ENCODE data around the gene LAMC2. TPM values are rescaled to one million over a fixed set of nuclear protein-coding genes. Genes with fewer than 3 reads are reported as not detected.

LAMC2 gene
- total and polyA plus RNA-seq, 2 experiments from 2014 or later, result 1.9 to 2.7 TPM

DNA sequence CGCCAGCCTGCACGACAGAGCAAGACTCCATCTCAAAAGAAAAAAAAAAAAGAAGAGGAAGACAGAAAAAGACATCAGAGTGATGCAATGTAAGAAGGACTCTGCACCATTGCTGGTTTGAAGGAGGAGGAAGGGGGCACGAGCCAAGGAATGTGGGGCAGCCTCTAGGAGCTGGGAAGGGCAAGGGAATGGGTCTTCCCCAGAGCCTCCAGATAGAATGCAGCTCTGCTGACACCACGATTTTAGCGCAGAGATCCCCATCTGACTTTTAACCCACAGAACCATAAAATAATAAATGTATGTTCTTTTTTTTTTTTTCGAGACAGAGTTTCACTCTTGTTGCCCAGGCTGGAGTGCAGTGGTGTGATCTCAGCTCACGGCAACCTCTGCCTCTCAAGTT is 33.9 kb upstream of the LAMC2 start:
- Histone ChIP-seq H3K4me2 (ENCODE audit: unreplicated experiment) (no peak overlapping the region), H3K9me3 (ENCODE audit: low read depth) (no peaks in the 10 kb centered on the region), H2AFZ (no peak overlapping the region), H4K20me1 (ENCODE audit: insufficient read depth) (no peaks in the 10 kb centered on the region), H3K9ac (no peak overlapping the region), H3K79me2 (ENCODE audit: insufficient read depth) (no peaks in the 10 kb centered on the region), H3K4me1 (ENCODE audit: insufficient read depth) (peaks cover 17% of the 10 kb centered on the region), H3K36me3 (ENCODE audit: low read depth) (no peaks in the 10 kb centered on the region), H3K4me3 (no peak overlapping the region), H3K9me2 (ENCODE audit: insufficient read depth) (no peaks in the 10 kb centered on the region), H3K27ac (no peak overlapping the region), H3K27me3 (replicated peaks; ENCODE audit: insufficient read depth) (no peaks in the 10 kb centered on the region), H3F3A (ENCODE audit: insufficient read depth) (peaks cover 41% of the 10 kb centered on the region)
- WGBS, 2 experiments (ENCODE audit: low coverage in 1 of 2, low lambda C conversion rate in 2 of 2, missing lambda C conversion rate in 2 of 2), result 93 to 96% methylated on average over 7 of the region's 7 CpGs
- in situ Hi-C loops (cut with MboI), result no loop called here
- DNase-seq, result no peak
- TF ChIP-seq EZH2 (IDR thresholded peaks at IDR 0.05; ENCODE audit: insufficient read depth, poor library complexity, severe bottlenecking) (no peak), EZH2phosphoT487 (IDR thresholded peaks at IDR 0.05; ENCODE audit: insufficient read depth, low read depth) (no peak)

DNA sequence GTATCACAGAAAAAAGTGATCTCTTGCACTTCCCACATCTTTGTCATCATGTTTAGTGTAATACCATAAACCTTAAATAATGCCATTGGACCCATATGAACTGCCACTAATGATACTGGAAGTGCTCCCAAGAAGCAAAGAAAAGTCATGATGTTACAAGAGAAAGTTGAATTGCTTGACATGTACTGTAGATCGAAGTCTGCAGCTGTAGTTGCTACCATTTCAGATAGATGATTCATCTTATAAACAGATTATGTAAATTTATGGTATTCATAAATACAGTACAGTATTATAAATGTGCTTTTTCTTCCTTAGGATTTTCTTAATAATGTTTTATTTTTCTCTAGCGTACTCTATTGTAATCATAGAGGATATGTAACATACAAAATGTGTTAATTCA is 30.1 kb upstream of the LAMC2 start:
- Histone ChIP-seq H3K27me3 (replicated peaks; ENCODE audit: insufficient read depth) (no peaks in the 10 kb centered on the region), H3K4me1 (ENCODE audit: insufficient read depth) (peaks cover 5% of the 10 kb centered on the region; the same call in 1 of the 2 replicates), H3K9me2 (ENCODE audit: insufficient read depth) (no peaks in the 10 kb centered on the region), H4K20me1 (ENCODE audit: insufficient read depth) (no peaks in the 10 kb centered on the region), H3K36me3 (ENCODE audit: low read depth) (no peaks in the 10 kb centered on the region), H3F3A (ENCODE audit: insufficient read depth) (peaks cover 15% of the 10 kb centered on the region; the same call in 1 of the 2 replicates), H3K4me2 (ENCODE audit: unreplicated experiment) (no peak overlapping the region), H3K4me3 (no peak overlapping the region), H3K79me2 (ENCODE audit: insufficient read depth) (no peaks in the 10 kb centered on the region), H3K27ac (no peak overlapping the region), H3K9ac (no peak overlapping the region), H2AFZ (no peak overlapping the region), H3K9me3 (ENCODE audit: low read depth) (no peaks in the 10 kb centered on the region)
- WGBS, 2 experiments (ENCODE audit: low coverage in 1 of 2, low lambda C conversion rate in 2 of 2, missing lambda C conversion rate in 2 of 2), result 49 to 54% methylated on average over 2 of the region's 2 CpGs
- TF ChIP-seq EZH2 (IDR thresholded peaks at IDR 0.05; ENCODE audit: insufficient read depth, poor library complexity, severe bottlenecking) (no peak), EZH2phosphoT487 (IDR thresholded peaks at IDR 0.05; ENCODE audit: insufficient read depth, low read depth) (no peak)
- DNase-seq, result no peak
- in situ Hi-C loops (cut with MboI), result no loop called here

DNA sequence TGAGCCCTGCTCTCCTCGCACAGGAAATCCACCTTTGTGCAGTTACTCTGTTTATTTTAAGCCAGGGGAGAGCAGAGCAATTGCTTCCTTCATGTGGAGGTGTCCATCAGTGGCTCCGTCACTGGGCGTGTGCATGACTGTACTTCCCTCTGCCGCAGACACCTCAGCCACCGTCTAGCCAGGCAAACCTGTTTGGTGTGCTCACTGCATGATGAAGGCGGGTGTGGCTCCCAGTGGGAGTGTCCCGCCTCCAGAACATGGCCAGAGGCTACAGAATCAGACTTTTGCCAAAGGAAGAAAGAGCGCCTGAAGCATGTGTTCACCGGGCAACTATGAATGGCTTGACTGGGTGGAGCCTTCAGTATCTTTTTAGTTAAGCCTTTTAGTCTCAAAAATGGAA is 26.1 kb upstream of the LAMC2 start:
- WGBS, 2 experiments (ENCODE audit: low coverage in 1 of 2, low lambda C conversion rate in 2 of 2, missing lambda C conversion rate in 2 of 2), result 87 to 88% methylated on average over 9 of the region's 9 CpGs

DNA sequence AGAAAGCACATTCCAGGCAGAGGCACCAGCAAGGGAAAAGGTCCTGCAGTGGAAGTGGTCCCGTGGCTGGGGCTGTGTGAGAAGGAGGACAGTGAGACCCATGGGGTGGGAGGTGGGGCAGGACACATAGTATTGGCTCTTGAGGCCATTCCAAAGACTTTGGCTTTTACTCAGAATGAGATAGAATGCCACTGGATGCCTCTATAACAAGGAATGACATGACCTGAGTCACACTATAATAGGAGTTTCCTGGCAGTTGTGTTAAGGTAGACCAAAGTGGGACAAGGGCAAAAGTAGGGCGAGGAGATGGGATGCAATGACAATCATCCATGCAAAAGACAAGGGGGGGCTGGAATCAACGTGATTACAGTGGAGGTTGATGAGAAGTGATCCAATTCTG is 24.7 kb upstream of the LAMC2 start:
- in situ Hi-C loops (cut with MboI), result no loop called here
- DNase-seq, result no peak
- no peaks in the 10 kb centered on the region for H4K20me1 ChIP-seq (ENCODE audit: insufficient read depth)
- 82% methylated on average over 3 of the region's 3 CpGs for WGBS, 2 experiments (ENCODE audit: low coverage in 1 of 2, low lambda C conversion rate in 2 of 2, missing lambda C conversion rate in 2 of 2)
- H3K4me3 ChIP-seq, result no peak overlapping the region
- H3K79me2 ChIP-seq (ENCODE audit: insufficient read depth), result no peaks in the 10 kb centered on the region
- H2AFZ ChIP-seq, result no peak overlapping the region
- no peak overlapping the region for H3K4me2 ChIP-seq (ENCODE audit: unreplicated experiment)
- no peaks in the 10 kb centered on the region for H3K36me3 ChIP-seq (ENCODE audit: low read depth)
- TF ChIP-seq EZH2 (IDR thresholded peaks at IDR 0.05; ENCODE audit: insufficient read depth, poor library complexity, severe bottlenecking), result no peak
- no peak for TF ChIP-seq EZH2phosphoT487 (IDR thresholded peaks at IDR 0.05; ENCODE audit: insufficient read depth, low read depth)
- H3K27me3 ChIP-seq (replicated peaks; ENCODE audit: insufficient read depth), result no peaks in the 10 kb centered on the region
- H3F3A ChIP-seq (ENCODE audit: insufficient read depth), result peaks cover 35% of the 10 kb centered on the region
- H3K4me1 ChIP-seq (ENCODE audit: insufficient read depth), result peaks cover 42% of the 10 kb centered on the region
- H3K9ac ChIP-seq, result no peak overlapping the region
- no peak overlapping the region for H3K27ac ChIP-seq
- H3K9me2 ChIP-seq (ENCODE audit: insufficient read depth), result no peaks in the 10 kb centered on the region
- no peaks in the 10 kb centered on the region for H3K9me3 ChIP-seq (ENCODE audit: low read depth)

More for the DNA sequence above, 26.1 kb upstream of the LAMC2 start:
- Histone ChIP-seq H2AFZ (no peak overlapping the region), H3K27me3 (replicated peaks; ENCODE audit: insufficient read depth) (no peaks in the 10 kb centered on the region), H3F3A (ENCODE audit: insufficient read depth) (peaks cover 38% of the 10 kb centered on the region), H3K4me1 (ENCODE audit: insufficient read depth) (peaks cover 42% of the 10 kb centered on the region), H3K9me2 (ENCODE audit: insufficient read depth) (no peaks in the 10 kb centered on the region), H3K4me3 (no peak overlapping the region), H3K36me3 (ENCODE audit: low read depth) (no peaks in the 10 kb centered on the region), H3K9ac (no peak overlapping the region), H4K20me1 (ENCODE audit: insufficient read depth) (no peaks in the 10 kb centered on the region), H3K4me2 (ENCODE audit: unreplicated experiment) (no peak overlapping the region), H3K9me3 (ENCODE audit: low read depth) (no peaks in the 10 kb centered on the region), H3K27ac (no peak overlapping the region), H3K79me2 (ENCODE audit: insufficient read depth) (no peaks in the 10 kb centered on the region)
- in situ Hi-C loops (cut with MboI), result no loop called here
- DNase-seq, result peak; percentile 54
- no peak for TF ChIP-seq EZH2phosphoT487 (IDR thresholded peaks at IDR 0.05; ENCODE audit: insufficient read depth, low read depth)
- no peak for TF ChIP-seq EZH2 (IDR thresholded peaks at IDR 0.05; ENCODE audit: insufficient read depth, poor library complexity, severe bottlenecking)

DNA sequence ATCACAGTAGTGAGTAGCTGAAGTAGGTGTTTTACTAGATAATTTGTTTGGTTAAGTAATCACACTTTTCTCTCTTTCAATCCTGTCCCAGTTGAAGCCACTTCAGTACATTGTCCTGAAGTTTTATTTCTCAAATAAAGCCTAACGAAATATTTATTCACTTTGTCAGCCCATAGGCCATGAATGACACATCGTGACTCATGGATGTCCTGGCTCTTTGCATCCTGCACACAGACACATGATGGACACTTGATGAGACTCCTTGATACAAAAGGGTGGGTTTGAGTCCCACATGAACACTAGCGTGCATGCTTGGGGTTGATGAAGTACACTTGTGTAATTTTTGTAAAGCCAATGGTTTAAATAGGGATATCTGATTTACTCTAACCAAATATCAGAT is 22.7 kb upstream of the LAMC2 start:
- in situ Hi-C loops (cut with MboI), result no loop called here
- H3K79me2 ChIP-seq (ENCODE audit: insufficient read depth), result no peaks in the 10 kb centered on the region
- H3K4me3 ChIP-seq, result no peak overlapping the region
- peaks cover 42% of the 10 kb centered on the region for H3K4me1 ChIP-seq (ENCODE audit: insufficient read depth)
- H3K9ac ChIP-seq, result no peak overlapping the region
- no peak for TF ChIP-seq EZH2 (IDR thresholded peaks at IDR 0.05; ENCODE audit: insufficient read depth, poor library complexity, severe bottlenecking)
- TF ChIP-seq EZH2phosphoT487 (IDR thresholded peaks at IDR 0.05; ENCODE audit: insufficient read depth, low read depth), result no peak
- peak overlapping the region; percentile 65 for H3K27ac ChIP-seq
- H3F3A ChIP-seq (ENCODE audit: insufficient read depth), result peaks cover 35% of the 10 kb centered on the region
- WGBS, 2 experiments (ENCODE audit: low coverage in 1 of 2, low lambda C conversion rate in 2 of 2, missing lambda C conversion rate in 2 of 2), result 20 to 23% methylated on average over 3 of the region's 3 CpGs
- no peak overlapping the region for H2AFZ ChIP-seq
- H3K4me2 ChIP-seq (ENCODE audit: unreplicated experiment), result peak overlapping the region; percentile 53
- H3K9me2 ChIP-seq (ENCODE audit: insufficient read depth), result no peaks in the 10 kb centered on the region
- DNase-seq, result peak; percentile 87
- no peaks in the 10 kb centered on the region for H3K27me3 ChIP-seq (replicated peaks; ENCODE audit: insufficient read depth)
- H4K20me1 ChIP-seq (ENCODE audit: insufficient read depth), result no peaks in the 10 kb centered on the region
- no peaks in the 10 kb centered on the region for H3K9me3 ChIP-seq (ENCODE audit: low read depth)
- H3K36me3 ChIP-seq (ENCODE audit: low read depth), result no peaks in the 10 kb centered on the region
